Fibroblast of pulmonary artery (primary cell): ENCODE measurements around the gene PAFAH1B1.

ENCODE experiments used
- DNase-seq: peaks from one replicate; pipeline ENCODE4 v3.0.0-alpha.2; 2010; ENCODE audit warnings: low read depth
- H3K4me3 ChIP-seq: replicated peaks from 2 replicates; pipeline ENCODE4 v1.5.1; 2011; ENCODE audit warnings: low read depth, mild to moderate bottlenecking, control low read depth, low read length, moderate library complexity
- TF ChIP-seq, protein P1 (sequence below): IDR thresholded peaks from 2 replicates; pipeline ENCODE4 v1.5.1; 2011; ENCODE audit warnings: mild to moderate bottlenecking, control low read depth, low read length, inconsistent platforms; ENCODE audit errors: missing control alignments

The PAFAH1B1 gene

DNA sequence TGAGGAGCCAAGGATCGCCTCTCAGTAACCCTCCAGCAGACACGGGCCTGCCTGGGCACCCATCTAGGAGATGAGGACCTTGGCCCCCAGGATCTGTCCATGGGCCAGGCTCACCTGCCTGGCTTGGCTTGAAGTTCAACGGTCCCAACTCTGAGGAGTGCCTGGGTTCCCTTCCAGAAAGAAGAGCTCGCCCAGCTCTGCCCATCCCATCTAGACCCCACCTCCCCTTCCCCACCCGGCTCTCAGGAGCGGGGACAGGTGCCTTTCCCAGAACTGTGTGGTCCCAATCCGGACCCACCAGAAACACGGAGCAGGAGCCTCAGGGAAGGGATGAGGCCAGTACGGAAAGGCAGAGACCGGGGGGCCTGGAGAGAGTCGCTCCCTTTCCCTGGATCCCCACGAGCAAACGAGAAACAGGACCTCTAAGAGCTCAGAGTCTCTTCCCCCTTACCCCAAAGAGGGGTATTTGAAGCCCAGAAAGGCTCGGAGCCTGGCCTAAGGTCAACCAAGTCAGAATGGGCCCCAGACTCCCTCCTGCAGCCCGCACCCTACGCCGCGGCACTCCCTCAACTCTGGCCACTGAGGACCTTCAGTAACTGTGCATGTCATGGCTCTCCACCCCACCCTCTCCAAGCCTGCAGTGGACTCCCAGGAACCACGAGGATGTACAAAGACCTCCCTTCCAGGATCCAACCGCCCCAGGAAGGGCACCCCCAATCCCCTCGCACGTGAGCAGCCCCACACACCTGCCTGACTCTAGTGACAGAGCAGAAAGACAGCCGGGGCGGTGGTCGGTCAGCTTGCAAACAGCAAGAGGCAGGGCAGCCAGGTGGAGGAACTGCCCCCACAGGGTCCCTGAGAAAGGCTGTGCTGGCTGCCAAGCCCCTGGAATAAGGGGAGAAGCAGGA lies 112.7 kb downstream of the PAFAH1B1 start:
- TF ChIP-seq, protein P1, sequence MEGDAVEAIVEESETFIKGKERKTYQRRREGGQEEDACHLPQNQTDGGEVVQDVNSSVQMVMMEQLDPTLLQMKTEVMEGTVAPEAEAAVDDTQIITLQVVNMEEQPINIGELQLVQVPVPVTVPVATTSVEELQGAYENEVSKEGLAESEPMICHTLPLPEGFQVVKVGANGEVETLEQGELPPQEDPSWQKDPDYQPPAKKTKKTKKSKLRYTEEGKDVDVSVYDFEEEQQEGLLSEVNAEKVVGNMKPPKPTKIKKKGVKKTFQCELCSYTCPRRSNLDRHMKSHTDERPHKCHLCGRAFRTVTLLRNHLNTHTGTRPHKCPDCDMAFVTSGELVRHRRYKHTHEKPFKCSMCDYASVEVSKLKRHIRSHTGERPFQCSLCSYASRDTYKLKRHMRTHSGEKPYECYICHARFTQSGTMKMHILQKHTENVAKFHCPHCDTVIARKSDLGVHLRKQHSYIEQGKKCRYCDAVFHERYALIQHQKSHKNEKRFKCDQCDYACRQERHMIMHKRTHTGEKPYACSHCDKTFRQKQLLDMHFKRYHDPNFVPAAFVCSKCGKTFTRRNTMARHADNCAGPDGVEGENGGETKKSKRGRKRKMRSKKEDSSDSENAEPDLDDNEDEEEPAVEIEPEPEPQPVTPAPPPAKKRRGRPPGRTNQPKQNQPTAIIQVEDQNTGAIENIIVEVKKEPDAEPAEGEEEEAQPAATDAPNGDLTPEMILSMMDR, result no peak
- H3K4me3 ChIP-seq, result no peak overlapping the region
- DNase-seq, result no peak

DNA sequence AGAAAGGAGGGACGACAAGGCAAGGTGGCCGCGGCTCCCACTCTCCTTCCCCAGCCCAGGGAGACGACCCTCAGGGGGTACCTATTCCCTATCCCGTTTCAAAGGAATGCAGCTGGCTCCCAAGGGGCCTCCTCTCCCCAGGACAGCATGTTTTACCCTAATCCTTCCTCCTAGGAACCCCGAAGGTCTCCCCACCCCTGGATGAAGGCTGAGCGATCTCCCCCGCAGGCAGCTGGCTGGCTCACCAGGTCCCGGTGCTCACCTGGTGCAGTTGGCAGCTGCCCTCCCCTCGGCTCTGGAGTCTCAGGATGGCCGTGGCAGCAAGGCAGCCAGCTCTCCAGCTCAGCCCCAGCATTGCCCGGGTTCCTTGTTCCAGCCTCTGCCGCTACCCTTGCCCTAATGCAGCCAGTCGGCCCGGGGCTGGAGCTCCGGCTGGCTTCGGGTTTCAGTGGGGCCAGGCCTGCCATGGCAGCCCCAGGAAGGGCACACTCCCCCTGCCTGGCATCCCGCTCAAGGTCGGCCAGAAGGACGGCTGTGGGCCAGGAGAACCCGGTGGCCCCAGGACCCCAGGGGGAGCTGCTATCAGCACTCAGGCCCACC lies 113.6 kb downstream of the PAFAH1B1 start:
- no peak for DNase-seq
- TF ChIP-seq, protein P1, result no peak

GRCh38 chr17:2707721-2708584 lies 114.5 kb downstream of the PAFAH1B1 start:
- H3K4me3 ChIP-seq, result no peak overlapping the region
- TF ChIP-seq, protein P1, result peak; percentile 40
- DNase-seq, result no peak

More for the DNA sequence above, 113.6 kb downstream of the PAFAH1B1 start:
- H3K4me3 ChIP-seq, result no peak overlapping the region

GRCh38 chr17:2708585-2709182 lies 115.2 kb downstream of the PAFAH1B1 start:
- H3K4me3 ChIP-seq, result no peak overlapping the region
- TF ChIP-seq, protein P1, result no peak
- no peak for DNase-seq

DNA sequence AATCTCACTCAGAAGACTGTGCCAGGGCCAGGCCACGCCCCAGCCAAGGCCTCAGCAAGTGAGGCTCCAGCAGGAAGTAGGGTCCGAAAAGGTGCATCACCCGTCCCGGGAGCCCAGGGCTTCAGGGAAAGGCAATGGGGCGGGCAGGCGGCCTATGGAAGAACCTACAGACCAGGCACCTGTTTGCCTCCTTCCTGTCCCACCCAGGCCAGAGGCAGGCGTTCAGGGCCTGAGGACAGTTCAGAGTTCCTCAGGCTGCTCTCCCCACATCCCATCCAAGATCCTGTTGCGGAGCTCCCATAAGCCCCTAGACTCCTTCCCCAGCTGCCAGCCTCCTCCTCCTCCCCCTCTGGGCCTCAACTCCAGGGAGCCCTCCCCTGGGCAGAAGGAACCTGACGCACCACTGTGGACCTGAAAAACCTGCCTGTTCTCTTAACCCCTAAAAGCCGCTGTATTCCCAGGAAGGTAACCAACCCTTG lies 115.8 kb downstream of the PAFAH1B1 start:
- TF ChIP-seq, protein P1, result no peak
- DNase-seq, result no peak
- no peak overlapping the region for H3K4me3 ChIP-seq

GRCh38 chr17:2710071-2710802 lies 116.8 kb downstream of the PAFAH1B1 start:
- peak overlapping the region; percentile 69 for H3K4me3 ChIP-seq
- TF ChIP-seq, protein P1, result no peak
- no peak for DNase-seq
